Pancreas (tissue), 10 donors: Measurements from ENCODE around the gene CHRD. TPM values are rescaled to one million over a fixed set of nuclear protein-coding genes. Genes with fewer than 3 reads are reported as not detected.

Experiments
- ATAC-seq, 4 donors: fragments of 200-7000 bp; cut with Tn5 transposase; one replicate each; pipeline versions ENCODE4 v1.8.0 to v1.9.1; 2020; ENCODE audit warnings: mild to moderate bottlenecking in 4 of 4, moderate library complexity in 4 of 4
- DNase-seq, 6 donors: peaks; one replicate each; pipeline ENCODE4 v3.0.0-alpha.2; 2020
- FAIRE-seq: peaks from 2 replicates; lab custom pipeline; 2012; peaks lifted over from hg19 to GRCh38; lab: Jason Lieb, UNC
- H3K27ac ChIP-seq, 4 donors: fragments of 200-600 bp; sonication (generic); 1 replicate in 3 of 4; 2 replicates in 1 of 4; pipeline versions ENCODE4 v1.5.0 to v1.8.0; 2020
- H3K27me3 ChIP-seq, 4 donors: fragments of 200-600 bp; one replicate each; pipeline ENCODE4 v1.8.0; 2021
- H3K36me3 ChIP-seq, 3 donors: fragments of 200-600 bp; sonication (generic) in 1 of 3; one replicate each; pipeline versions ENCODE4 v1.5.0 to v1.8.0; 2020 to 2021
- H3K4me1 ChIP-seq, 3 donors: fragments of 200-600 bp; one replicate each; pipeline ENCODE4 v1.8.0; 2021
- H3K4me3 ChIP-seq, 4 donors: fragments of 200-600 bp; sonication (generic) in 2 of 4; one replicate each; pipeline versions ENCODE4 v1.5.0 to v1.8.0; 2020 to 2021
- H3K9me3 ChIP-seq, 4 donors: fragments of 200-600 bp; one replicate each; pipeline ENCODE4 v1.8.0; 2021
- CTCF ChIP-seq, 4 donors: fragments of 200-600 bp; sonication (generic) in 3 of 4; IDR thresholded peaks; one replicate each; pipeline versions ENCODE4 v1.5.0 to v1.8.0; 2021; ENCODE audit warnings: antibody characterized with exemption in 4 of 4
- WGBS, 2 donors: extraction: QIAGEN DNeasy Blood & Tissue Kit; methylation state at CpG; one replicate each; pipeline ENCODE4 v1.1.7; 2013; 5-methylcytosine and 5-hydroxymethylcytosine counted together
- intact Hi-C, 3 donors: fragments of 100-400 bp; cut with DNase I; formaldehyde crosslinking; loops; one replicate each; pipeline versions ENCODE4 v1.11.1 to v1.14.2; 2022
- polyA plus RNA-seq, 2 donors: library from polyadenylated mRNA; stranded (reverse); fragments of 200-250 nt; gene quantifications; one replicate each; pipeline ENCODE4 v1.2.3, GENCODE V29; 2013
- total RNA-seq, 6 donors: library from RNA; stranded (reverse); fragmentation: NEBNext Ultra II Directional in 4 of 6; extraction: Animal tissue kit (Norgen Biotek cat#: 25700) in 4 of 6; gene quantifications; one replicate each; pipeline versions ENCODE4 v1.2.1 to v1.2.4, GENCODE V29; 2021 to 2023
- donor health status: healthy with polysubstance abuse.
- donor health status: DM: no; HTN: no; CAD: no; lungs with moderate emphysema.
- donor health status: DM: no; HTN: no; CAD: no.
- donor health status: control.
- donor health status: control.
- donor health status: Bipolar disorder and iron deficiency.
- donor health status: DM: yes; HTN: yes; CAD: no.
- donor health status: DM: no; HTN: no; CAD: no.
- donor health status: DM: no; HTN: no; CAD: no.
- donor health status: DM: yes; HTN: yes; CAD: no.

Gene CHRD
- total and polyA plus RNA-seq, 8 donors: 11.0 to 96.7 (median 19.8) TPM

DNA sequence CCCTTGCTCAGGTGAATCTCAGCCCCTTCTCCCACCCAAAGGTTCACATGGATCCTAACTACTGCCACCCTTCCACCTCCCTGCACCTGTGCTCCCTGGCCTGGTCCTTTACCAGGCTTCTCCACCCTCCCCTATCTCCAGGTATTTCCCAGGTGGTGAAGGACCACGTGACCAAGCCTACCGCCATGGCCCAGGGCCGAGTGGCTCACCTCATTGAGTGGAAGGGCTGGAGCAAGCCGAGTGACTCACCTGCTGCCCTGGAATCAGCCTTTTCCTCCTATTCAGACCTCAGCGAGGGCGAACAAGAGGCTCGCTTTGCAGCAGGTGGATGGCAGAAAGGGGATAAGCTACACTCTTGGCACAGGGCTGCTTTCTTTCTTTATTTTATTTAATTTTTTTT lies 37.9 kb upstream of the CHRD start:
- Histone ChIP-seq H3K27ac (peak overlapping the region in 1 of 4 donors; percentile 22), H3K4me1 (peaks cover 0 to 6% (median 0%) of the 10 kb centered on the region in 3 donors), H3K4me3 (no peak overlapping the region), H3K27me3 (no peaks in the 10 kb centered on the region), H3K36me3 (no peaks in the 10 kb centered on the region), H3K9me3 (no peaks in the 10 kb centered on the region)
- intact Hi-C loops: no loop called here
- no peak for FAIRE-seq
- WGBS, 2 donors: 54 to 58% methylated on average over 7 of the region's 7 CpGs
- TF ChIP-seq CTCF (IDR thresholded peaks at IDR 0.05): no peak
- DNase-seq: peak in 5 of 6 donors; percentile 69 to 92 (median 88)
- ATAC-seq: peak; percentile 80 to 89 (median 82)

DNA sequence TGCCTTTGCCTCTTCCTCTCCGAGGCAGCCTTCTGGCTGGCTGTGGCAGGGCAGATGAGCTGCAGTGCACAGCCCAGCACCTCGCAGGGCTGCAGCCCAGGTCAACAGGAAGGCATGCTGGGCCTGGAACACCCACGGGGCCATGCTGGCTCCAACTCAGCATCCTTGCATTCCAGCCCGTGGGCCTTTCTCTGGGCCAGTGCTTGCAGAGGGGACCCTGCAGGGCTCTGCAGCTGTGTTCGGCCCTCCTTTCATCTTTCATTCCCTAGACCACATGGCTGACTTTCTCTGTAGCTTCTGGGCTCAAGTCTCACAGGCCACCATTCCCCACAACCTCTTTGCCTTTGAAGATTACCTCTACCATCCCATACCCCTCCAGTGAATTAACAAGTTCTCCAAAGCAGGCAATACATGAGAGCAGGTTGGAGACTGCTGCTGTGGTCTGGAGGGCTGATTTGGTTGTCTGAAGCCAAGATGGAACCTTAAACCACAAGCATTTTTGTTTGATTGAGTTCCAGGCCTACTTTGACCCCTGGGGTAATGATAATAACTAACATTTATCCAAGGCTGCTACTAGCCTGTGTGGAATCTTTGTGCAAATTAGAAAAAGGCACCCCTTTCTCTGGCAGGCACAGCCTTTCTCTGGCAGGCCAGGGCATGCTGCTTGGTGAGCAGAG lies 36.5 kb upstream of the CHRD start:
- Histone ChIP-seq H3K4me1 (no peaks in the 10 kb centered on the region), H3K27ac (no peak overlapping the region), H3K4me3 (no peak overlapping the region), H3K36me3 (no peaks in the 10 kb centered on the region), H3K9me3 (no peaks in the 10 kb centered on the region), H3K27me3 (no peaks in the 10 kb centered on the region)
- ATAC-seq (no peak), DNase-seq (no peak), FAIRE-seq (no peak)
- WGBS, 2 donors: 80 to 82% methylated on average over 5 of the region's 5 CpGs
- TF ChIP-seq CTCF (IDR thresholded peaks at IDR 0.05): no peak
- intact Hi-C loops: no loop called here

DNA sequence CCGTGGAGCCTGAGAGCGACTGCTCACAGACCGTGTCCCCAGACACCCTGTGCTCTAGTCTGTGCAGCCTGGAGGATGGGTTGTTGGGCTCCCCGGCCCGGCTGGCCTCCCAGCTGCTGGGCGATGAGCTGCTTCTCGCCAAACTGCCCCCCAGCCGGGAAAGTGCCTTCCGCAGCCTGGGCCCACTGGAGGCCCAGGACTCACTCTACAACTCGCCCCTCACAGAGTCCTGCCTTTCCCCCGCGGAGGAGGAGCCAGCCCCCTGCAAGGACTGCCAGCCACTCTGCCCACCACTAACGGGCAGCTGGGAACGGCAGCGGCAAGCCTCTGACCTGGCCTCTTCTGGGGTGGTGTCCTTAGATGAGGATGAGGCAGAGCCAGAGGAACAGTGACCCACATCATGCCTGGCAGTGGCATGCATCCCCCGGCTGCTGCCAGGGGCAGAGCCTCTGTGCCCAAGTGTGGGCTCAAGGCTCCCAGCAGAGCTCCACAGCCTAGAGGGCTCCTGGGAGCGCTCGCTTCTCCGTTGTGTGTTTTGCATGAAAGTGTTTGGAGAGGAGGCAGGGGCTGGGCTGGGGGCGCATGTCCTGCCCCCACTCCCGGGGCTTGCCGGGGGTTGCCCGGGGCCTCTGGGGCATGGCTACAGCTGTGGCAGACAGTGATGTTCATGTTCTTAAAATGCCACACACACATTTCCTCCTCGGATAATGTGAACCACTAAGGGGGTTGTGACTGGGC lies 35.1 kb upstream of the CHRD start:
- no peak for FAIRE-seq
- ATAC-seq: no peak
- DNase-seq: peak in 1 of 6 donors; percentile 77
- Histone ChIP-seq H3K4me1 (no peaks in the 10 kb centered on the region), H3K27ac (peak overlapping the region in 1 of 4 donors; percentile 0), H3K4me3 (no peak overlapping the region), H3K36me3 (no peaks in the 10 kb centered on the region), H3K27me3 (no peaks in the 10 kb centered on the region), H3K9me3 (no peaks in the 10 kb centered on the region)
- WGBS, 2 donors: 85% methylated on average over 20 to 24 of the region's 24 CpGs
- intact Hi-C loops: no loop called here
- TF ChIP-seq CTCF (IDR thresholded peaks at IDR 0.05): no peak

DNA sequence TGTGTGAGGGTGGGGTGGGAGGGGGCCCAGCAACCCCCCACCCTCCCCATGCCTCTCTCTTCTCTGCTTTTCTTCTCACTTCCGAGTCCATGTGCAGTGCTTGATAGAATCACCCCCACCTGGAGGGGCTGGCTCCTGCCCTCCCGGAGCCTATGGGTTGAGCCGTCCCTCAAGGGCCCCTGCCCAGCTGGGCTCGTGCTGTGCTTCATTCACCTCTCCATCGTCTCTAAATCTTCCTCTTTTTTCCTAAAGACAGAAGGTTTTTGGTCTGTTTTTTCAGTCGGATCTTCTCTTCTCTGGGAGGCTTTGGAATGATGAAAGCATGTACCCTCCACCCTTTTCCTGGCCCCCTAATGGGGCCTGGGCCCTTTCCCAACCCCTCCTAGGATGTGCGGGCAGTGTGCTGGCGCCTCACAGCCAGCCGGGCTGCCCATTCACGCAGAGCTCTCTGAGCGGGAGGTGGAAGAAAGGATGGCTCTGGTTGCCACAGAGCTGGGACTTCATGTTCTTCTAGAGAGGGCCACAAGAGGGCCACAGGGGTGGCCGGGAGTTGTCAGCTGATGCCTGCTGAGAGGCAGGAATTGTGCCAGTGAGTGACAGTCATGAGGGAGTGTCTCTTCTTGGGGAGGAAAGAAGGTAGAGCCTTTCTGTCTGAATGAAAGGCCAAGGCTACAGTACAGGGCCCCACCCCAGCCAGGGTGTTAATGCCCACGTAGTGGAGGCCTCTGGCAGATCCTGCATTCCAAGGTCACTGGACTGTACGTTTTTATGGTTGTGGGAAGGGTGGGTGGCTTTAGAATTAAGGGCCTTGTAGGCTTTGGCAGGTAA lies 34.3 kb upstream of the CHRD start:
- Histone ChIP-seq H3K27me3 (no peaks in the 10 kb centered on the region), H3K4me3 (no peak overlapping the region), H3K36me3 (no peaks in the 10 kb centered on the region), H3K9me3 (no peaks in the 10 kb centered on the region), H3K27ac (peak overlapping the region in 1 of 4 donors; percentile 0), H3K4me1 (peaks cover 0 to 3% (median 0%) of the 10 kb centered on the region in 3 donors)
- peak in 4 of 6 donors; percentile 44 to 64 (median 61) for DNase-seq
- TF ChIP-seq CTCF (IDR thresholded peaks at IDR 0.05): peak in 2 of 4 donors; percentile 16 to 31
- peak; percentile 32 to 78 (median 76) for ATAC-seq
- WGBS, 2 donors: 40 to 44% methylated on average over 14 of the region's 14 CpGs
- intact Hi-C loops: no loop called here
- FAIRE-seq: no peak
